GM19395 (cell line): Measurements from ENCODE around the gene IL36G.
A peak's percentile ranks its signal among the peaks of the same experiment; 100 is the strongest.
"Not testable (repeated sequence)": the region's sequence is repeated elsewhere in the genome, so short reads cannot be mapped to it uniquely, and the experiment has no call there.

ENCODE experiments used
- ATAC-seq: cut with Tn5 transposase; IDR thresholded peaks from one replicate; pipeline ENCODE4 v1.9.1; 2021; ENCODE audit warnings: mild to moderate bottlenecking, moderate library complexity; ENCODE audit not compliant: unreplicated experiment

The IL36G gene

DNA sequence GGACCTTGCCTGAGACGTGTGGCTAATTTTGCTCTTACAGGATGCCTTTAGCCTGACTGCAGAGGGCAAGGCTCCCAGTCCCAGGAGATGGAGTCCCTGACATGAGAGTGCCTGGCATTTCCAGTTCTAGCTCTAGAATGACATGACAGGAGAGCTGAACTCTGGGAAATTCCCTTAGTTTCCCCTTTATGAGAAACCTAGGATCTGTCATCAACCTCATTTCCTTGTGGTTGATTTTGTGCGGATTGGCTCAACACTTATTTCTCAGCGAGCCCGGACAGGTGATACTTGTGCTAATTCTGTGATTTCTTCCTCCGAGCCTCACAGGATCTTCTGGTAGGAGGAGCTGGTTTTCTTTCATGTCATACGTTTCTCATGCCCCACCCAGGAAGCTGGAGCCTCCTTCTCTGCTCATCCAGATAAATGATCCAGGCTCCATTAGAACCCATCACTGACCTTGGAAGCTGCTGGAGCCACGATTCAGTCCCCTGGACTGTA, at the start of gene IL36G:
Gene IL36G (plus strand): TSS at position 448 of the 498 bp plus-strand sequence. CDS start 633 bp downstream, outside the sequence.
- ATAC-seq: no peak

DNA sequence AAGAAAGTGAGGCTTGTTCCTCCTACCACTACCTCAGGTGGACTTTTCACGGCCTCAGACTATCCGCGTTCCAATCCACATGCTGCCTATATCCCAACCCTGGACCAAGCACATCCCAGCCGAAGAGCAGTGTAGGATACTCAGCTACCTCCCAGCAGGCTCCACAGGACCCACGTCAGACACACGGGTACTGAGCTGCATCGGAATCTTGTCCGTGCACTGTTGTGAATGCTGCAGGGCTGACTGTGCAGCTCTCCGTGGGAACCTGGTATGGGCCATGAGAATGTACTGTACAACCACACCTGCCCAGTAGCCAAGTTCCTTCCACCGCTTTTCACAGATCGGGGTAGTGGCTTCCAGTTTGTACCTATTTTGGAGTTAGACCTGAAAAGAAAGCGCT, 44.5 kb upstream of the IL36G start:
- ATAC-seq: no peak

GRCh38 chr2:112934117-112934516, 43.7 kb upstream of the IL36G start:
- ATAC-seq: not testable (repeated sequence)

DNA sequence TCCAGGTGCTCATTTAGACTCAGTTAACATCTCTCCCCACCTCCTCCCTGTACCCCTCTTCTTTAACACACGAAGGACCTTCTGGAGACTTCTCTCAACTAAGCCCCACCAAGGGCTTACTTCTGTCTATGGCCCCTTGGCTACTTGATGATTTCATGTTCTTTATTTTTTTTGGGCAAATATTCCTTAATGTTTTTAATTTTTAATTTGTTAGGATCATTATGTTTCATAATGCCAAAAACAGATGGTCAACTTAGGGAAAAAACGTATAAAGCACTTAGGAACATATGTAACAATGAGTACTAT, 40.9 kb upstream of the IL36G start:
- no peak for ATAC-seq

- no peak for ATAC-seq
Measured at GRCh38 chr2:112938904-112939303, 38.9 kb upstream of the IL36G start.

DNA sequence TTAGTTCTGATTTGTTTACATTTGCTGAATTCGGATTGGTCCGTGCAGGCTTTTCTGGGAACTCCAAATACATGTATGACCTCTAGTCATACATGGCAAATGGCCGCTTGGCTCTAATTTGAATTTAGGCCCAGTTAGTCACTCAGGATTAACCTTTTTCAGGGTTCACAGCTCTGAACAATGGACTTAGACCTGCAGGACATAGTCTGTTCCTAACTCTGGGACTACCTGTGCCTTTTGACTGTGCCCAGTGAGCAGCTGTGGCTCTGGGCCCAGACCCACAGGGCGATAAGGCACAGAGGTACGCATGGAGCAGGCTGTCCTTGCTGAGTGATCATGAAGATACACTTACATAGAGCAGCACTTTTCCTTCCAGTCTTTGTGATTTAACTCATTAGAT, 38.4 kb upstream of the IL36G start:
- no peak for ATAC-seq

DNA sequence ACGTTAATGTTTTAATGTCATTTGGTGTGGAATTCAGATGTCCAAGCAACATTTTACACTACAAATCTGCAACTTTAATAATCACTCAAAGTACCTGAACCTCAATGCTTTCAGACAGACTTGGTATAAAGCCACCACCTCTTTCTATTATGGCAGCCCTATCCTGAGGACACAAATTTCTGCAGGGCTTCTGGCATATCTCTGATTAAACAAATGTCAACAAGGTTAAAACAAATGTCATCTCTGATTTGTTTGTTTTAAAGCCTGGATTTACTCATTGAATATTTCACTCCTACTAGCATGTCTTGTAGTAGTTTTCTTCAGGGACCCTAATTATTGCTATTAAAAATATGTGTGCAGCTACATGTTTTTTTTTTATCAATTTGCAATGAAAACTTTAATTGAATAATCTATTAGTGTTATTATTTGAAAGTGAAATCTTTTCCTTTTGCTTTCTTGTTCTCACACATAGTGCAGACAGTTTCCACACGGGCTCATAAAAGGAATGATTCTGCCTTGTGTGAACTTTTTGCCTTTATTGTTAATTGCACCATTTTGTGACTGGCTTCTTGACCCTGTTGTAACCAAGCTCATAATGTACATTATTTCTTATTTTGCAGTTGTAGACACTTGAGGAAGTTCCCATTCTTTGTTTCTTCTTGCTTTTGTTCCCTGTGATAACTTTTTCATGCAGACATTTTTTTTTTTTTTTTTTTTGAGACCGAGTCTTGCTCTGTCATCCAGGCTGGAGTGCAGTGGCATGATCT, 36.8 kb upstream of the IL36G start:
- no peak for ATAC-seq

DNA sequence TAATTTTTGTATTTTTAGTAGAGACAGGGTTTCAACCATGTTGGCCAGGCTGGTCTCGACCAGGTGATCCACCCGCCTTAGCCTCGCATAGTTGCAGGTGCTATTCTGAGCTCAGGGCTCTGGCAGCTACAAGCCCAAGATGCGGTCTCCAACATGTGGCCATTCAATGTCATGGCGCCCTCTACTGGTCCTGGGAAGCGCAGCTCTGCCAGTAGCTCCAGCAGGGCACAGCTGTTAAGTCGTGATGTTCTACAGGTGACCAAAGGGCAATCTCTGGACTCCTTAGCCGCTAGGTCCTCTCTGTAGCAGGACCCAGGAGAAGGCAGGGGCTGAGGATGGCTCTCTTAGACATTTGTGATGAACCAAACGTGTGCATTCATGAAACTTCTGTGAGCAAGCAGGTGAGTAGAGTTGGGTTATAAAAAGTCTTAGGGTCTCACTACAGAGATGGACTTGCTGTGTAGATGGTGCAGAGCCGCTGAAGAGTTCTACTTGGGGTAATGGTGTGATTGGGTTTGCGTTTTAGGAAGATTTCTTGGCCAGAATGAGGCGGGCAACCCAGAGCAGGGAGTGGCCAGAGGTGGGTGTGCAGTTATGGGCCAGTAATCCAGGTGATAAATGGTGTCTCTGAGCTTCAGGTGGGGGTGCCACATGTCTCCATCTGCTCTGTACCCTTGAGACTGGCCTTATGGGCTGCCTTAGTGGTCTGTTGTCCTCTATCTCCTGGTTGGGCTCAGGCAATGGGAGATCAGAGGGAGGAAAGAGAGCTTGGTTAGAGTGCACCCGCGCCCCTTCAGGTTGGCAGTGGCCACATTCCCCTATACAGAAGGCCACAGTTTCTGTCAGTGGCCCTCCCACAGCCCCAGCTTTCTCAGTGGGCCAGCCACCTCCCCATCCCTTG, 35.8 kb upstream of the IL36G start:
- peak; percentile 92 for ATAC-seq

GRCh38 chr2:112942654-112943002, 35.2 kb upstream of the IL36G start:
- ATAC-seq: no peak

DNA sequence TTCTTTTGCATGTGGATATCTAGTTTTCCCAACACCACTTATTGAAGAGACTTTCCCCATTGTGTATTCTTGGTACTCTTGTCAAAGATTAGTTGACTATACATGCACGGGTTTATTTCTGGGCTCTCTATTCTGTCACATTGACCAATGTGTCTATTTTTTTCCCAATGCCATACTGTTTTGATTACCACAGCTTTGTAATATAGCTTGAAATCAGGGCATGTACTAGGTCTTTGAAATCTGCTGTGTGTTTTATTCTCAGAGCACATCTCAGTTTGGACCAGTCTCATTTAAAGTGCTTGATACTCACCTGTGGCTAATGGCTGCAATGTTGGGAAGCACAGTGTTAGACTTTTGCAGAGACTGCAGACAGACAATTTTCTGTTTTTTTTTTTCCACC, 32.8 kb upstream of the IL36G start:
- no peak for ATAC-seq

GRCh38 chr2:112946086-112946485, 31.7 kb upstream of the IL36G start:
- ATAC-seq: no peak

DNA sequence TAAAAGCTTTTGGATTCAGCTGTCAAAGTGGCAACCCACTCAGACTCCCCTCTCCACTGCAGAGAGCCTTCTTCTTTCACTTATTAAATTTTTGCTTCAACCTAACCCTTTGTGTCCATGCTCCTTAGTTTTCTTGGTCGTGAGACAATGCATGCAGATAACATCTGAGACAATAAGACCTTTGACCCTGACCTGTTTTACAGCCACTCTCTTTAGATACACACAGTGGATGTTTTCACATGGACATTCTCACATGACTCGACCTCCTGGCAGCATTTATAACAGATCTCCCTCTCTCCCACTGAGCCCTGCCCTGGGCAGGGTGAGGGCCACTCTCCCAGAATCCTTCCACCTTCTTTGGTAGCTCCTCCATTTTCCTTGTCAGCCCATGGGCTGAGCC, 30.4 kb upstream of the IL36G start:
- no peak for ATAC-seq

DNA sequence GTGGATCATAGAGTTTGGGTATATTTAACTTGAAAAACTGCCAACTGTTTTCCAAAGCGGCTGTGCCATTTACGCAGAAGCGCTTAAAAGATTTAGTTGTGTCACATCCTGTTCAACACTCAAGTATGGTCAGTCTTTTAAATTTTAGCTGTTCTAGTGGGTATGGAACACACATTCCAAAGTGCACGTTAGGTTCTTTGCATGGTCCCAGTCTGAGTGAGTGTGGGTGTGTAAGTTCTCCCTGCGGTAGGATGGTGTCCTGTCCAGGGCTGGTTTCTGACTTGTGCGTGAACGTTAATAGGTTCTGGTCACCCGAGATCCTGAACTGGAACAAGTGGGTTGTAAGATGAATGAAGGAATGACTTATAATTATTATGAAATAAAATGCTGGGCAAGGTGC, 28.4 kb upstream of the IL36G start:
- ATAC-seq: no peak

- no peak for ATAC-seq
Measured at GRCh38 chr2:112954364-112954763, 23.4 kb upstream of the IL36G start.

- no peak for ATAC-seq
Measured at GRCh38 chr2:112957511-112957910, 20.3 kb upstream of the IL36G start.

DNA sequence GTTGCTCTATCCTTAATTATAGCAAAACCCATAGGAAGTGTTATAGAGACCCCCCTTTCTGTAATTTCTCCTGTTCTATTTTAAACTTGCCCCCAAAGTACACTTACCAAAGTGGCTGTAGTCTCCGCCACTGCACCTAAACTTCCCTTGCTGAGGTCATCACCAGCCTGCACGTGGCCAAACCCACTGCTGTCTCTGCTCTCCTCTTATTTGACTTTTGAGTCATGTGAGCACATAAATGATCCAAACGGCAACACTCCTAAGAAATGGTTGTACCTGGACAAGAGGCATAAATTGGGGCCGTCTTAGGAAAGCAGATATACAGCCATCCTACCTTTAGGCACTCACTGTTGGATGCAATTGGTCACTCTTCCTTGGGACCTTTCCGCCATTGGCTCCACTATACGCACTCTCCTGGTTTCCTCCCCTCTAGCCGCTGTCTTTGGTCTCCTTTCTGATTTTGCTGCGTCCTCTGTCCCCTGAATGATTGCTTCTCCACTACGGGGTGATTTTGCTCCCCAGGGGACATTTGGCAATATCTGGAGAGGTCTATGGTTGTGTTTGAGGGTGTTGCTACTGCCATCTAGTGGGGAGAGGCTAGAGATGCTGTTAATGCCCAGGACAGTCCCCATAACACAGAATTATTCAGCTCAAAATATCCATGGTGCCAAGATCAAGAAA, 19.2 kb upstream of the IL36G start:
- peak; percentile 80 for ATAC-seq

DNA sequence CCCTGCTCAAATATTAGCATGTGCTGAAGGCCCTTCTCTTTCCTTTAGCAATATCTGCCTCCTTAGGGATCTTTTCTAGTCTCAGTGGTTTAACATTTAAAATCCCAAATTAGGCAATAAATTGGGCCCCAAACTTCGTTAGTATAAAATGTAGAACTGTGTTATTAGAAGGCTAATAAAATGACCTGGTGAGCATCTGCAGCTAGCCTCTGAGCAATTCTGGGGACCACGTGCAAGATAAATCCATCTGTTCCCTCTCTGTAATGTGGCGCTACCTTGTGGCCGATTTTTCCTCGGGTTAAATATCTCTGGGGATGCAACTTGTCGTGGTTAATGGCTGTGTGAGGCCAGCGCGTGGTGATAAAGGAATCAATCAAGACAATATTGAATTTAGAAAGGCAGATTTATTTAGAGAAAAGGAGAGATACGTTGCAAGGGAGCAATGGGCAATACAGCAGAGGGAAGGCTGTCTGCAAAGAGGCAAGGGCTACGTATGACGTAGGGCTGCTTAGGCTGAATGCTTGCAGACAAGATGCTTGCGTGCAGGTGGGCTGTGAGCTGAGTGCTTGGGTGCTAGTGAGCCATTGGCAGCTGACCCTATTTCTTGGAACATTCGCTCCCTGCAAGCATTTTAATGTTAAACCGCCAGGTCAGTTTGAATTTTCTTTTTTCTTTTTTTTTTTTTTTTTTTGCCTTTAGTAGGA, 18.5 kb upstream of the IL36G start:
- no peak for ATAC-seq

DNA sequence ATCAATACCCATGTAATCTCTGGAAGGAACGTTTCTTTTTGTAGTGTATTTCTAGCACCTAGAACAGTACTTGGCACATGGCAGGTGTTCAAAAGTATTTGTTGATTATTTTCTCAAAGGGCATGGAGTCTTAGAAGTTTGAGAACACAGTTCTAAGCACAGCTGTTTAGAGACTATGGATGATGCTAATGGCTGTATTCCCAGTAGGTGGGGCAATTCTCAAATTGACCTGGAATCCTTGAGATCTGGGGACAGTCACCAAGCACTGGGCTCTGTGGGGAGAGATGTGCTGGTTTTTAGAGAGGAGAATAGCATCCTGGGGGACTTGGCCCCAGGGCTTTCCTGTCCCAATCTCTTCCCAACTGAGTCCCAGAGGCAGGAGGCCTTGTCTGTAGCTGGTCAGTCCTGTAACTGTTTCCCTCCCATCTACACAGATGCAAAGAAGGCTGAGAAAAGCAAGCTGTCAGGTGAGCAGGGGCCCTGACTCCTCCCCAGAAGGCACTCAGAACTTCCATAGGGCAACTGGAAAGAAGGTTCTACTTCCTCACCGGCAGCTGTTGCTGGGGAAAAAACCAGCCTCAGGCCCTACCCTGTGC, 17.5 kb upstream of the IL36G start:
- ATAC-seq: no peak

DNA sequence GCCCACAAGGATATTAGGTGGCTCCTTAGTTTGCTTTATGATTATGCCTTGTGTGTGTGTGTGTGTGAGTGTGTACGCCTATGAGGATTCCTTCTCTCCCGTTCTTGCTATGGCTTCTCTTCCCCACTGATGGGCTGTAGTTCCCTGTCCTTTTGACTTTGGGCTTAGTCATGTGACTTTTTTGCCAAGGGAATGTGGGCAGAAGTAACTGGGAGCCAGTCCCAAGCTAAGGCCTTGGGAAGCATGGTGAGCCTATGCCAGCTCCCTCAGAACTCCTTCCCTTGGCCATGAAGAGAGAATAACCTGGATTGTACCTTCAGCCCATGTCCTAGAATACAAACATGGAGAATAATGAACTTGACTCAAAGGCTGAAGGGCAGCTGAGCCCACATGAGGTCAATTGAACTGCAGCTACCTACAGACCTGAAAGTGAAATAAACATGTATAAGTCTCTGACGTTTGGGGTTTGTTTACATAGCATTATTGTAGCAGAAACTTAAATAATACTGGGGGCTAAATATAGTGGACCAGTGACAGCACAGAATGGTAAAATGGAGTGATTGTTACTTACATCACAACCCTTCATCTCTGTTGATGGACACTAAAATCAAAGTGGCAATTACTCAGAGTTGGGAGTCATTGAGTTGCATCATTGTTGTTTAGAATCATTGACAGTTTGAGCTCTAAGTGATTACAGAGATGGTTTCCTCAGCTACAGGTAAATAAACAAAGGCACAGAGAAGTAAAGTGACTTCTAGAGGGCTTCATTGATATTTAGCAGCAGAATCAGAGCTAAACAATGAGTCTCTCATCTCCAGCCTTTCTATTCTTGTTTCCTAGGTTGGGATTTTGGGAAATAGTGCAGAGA, 15.3 kb upstream of the IL36G start:
- no peak for ATAC-seq

GRCh38 chr2:112967023-112967422, 10.8 kb upstream of the IL36G start:
- ATAC-seq: no peak
